ENCODE data around the gene HAND2. TPM values are rescaled to one million over a fixed set of nuclear protein-coding genes. Genes with fewer than 3 reads are reported as not detected.

HAND2 gene
- 10 to 100 TPM in 1 of 6 experiments, 1 to 10 TPM in 5; 2.1 to 11.2 (median 6.2) TPM for total RNA-seq
- long read RNA-seq = 0 reads

DNA sequence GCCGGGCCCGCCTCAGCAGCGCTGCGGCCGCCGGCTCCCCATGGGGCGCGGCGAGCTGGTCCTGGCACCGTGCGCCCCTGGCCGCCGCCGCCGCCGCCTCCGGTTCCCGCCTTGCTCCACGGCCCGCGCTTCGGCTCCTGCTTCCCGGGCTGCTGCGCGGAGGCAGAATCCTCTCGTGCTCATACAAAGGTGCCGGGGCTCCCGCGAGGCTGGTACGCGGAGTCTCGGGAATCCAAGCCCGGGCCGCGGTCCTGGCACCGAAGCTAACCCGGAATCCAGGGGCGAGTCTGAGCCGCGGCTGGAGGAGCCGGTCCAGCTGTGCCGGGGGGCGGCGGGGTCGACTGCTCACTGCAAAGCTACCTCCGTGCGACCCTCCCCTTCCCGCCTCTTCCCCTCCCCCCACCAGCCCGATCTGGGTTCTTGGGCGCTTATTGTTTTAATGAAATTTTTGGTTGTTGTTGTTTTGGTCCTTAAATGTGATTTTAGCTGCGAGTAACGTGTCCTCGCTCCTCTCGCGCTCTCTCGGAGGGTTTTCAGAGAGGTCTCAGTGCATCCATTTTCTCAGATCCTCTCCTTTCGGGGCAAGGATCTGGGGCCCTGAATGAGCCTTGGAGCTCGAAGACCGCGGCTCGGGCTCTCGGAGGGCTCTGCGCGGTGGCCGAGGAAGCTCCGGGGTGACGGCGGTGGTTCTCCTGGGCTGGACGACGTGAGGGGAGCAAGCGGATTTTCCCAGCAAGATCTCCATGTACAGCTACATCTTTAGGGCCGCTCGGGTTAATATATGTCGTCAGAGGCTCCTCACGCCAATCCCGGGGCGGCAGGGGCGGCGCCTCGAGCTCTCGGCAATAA is at the start of gene HAND2:
HAND2 (minus strand) TSS at position 753 of the 849 bp plus-strand sequence. CDS start 940 bp downstream, outside the sequence.
- H3K27me3 ChIP-seq = peaks cover 0 to 52% of the 10 kb centered on the region in 2 donors
- H3K27ac ChIP-seq = peak within 1 kb of the TSS; percentile 49 to 73 (median 69)
- WGBS (ENCODE audit: insufficient coverage, low coverage, low lambda C conversion rate, missing lambda C conversion rate) = 2% methylated on average over 22 of the region's 81 CpGs
- peak; percentile 46 for TF ChIP-seq POLR2A (IDR thresholded peaks at IDR 0.05)
- TF ChIP-seq, protein P1, sequence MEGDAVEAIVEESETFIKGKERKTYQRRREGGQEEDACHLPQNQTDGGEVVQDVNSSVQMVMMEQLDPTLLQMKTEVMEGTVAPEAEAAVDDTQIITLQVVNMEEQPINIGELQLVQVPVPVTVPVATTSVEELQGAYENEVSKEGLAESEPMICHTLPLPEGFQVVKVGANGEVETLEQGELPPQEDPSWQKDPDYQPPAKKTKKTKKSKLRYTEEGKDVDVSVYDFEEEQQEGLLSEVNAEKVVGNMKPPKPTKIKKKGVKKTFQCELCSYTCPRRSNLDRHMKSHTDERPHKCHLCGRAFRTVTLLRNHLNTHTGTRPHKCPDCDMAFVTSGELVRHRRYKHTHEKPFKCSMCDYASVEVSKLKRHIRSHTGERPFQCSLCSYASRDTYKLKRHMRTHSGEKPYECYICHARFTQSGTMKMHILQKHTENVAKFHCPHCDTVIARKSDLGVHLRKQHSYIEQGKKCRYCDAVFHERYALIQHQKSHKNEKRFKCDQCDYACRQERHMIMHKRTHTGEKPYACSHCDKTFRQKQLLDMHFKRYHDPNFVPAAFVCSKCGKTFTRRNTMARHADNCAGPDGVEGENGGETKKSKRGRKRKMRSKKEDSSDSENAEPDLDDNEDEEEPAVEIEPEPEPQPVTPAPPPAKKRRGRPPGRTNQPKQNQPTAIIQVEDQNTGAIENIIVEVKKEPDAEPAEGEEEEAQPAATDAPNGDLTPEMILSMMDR (IDR thresholded peaks at IDR 0.05) = no peak
- no peaks in the 10 kb centered on the region for H3K36me3 ChIP-seq
- DNase-seq = no peak
- peak within 1 kb of the TSS; percentile 25 to 40 (median 31) for H3K4me3 ChIP-seq
- H3K9me3 ChIP-seq = no peaks in the 10 kb centered on the region
- ATAC-seq = peak; percentile 15 to 45 (median 43)
- H3K4me1 ChIP-seq = peaks cover 0 to 7% (median 0%) of the 10 kb centered on the region in 4 donors
- intact Hi-C loops (cut with DNase I) = no loop called here

DNA sequence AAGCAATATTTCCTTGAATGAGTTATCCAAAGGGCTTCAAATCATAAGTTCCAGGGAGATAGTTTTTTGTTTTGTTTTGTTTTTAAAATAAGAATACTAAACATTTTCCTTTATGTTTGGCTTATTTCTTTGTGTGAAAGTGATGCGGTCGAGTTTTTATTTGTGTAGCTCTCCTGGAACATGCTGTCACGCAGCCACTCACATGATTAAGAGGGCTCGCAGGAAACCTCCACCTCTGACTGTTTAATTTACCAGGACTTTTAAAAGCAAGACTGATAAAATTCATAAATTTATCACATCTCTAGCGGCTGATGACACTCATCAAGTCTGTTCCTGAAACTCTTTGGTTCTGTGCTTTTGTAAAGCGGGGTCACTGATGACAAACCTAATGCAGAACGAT is 48.9 kb upstream of the HAND2 start:
- intact Hi-C loops (cut with DNase I) = no loop called here
- no peak overlapping the region for H3K27ac ChIP-seq
- no peaks in the 10 kb centered on the region for H3K36me3 ChIP-seq
- ATAC-seq (no peak), DNase-seq (no peak)
- TF ChIP-seq, protein P1 (IDR thresholded peaks at IDR 0.05) = no peak
- no peak for TF ChIP-seq POLR2A (IDR thresholded peaks at IDR 0.05)
- H3K9me3 ChIP-seq = no peaks in the 10 kb centered on the region
- no peaks in the 10 kb centered on the region for H3K27me3 ChIP-seq
- WGBS (ENCODE audit: insufficient coverage, low coverage, low lambda C conversion rate, missing lambda C conversion rate) = 57% methylated on average over 7 of the region's 7 CpGs
- H3K4me1 ChIP-seq = no peaks in the 10 kb centered on the region
- no peak overlapping the region for H3K4me3 ChIP-seq

DNA sequence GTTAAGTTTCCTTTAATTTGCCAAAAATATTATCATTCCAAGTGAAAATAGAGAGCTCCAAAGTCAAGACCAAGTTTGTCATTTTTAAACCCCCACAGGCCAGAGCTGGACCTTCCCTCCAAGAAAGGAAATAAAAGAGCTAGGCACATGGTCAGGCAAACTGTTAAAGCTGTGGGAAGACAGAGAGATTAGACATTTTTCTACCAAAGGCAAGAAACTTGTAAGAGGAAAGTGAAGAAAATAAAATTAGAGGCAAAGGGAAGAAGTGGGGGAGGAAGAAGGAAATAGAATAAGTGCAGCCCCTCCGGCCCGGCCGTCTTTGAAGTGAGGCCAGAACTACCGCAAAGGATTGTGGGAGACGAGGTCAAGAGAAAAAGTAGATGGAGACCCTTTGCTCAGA is 47.9 kb upstream of the HAND2 start:
- ATAC-seq = no peak
- 43% methylated on average over 5 of the region's 5 CpGs for WGBS (ENCODE audit: insufficient coverage, low coverage, low lambda C conversion rate, missing lambda C conversion rate)
- Histone ChIP-seq H3K27me3 (no peaks in the 10 kb centered on the region), H3K27ac (no peak overlapping the region), H3K9me3 (no peaks in the 10 kb centered on the region), H3K36me3 (no peaks in the 10 kb centered on the region), H3K4me3 (no peak overlapping the region), H3K4me1 (no peaks in the 10 kb centered on the region)
- TF ChIP-seq, protein P1 (IDR thresholded peaks at IDR 0.05) = no peak
- TF ChIP-seq POLR2A (IDR thresholded peaks at IDR 0.05) = no peak
- intact Hi-C loops (cut with DNase I) = no loop called here
- no peak for DNase-seq

DNA sequence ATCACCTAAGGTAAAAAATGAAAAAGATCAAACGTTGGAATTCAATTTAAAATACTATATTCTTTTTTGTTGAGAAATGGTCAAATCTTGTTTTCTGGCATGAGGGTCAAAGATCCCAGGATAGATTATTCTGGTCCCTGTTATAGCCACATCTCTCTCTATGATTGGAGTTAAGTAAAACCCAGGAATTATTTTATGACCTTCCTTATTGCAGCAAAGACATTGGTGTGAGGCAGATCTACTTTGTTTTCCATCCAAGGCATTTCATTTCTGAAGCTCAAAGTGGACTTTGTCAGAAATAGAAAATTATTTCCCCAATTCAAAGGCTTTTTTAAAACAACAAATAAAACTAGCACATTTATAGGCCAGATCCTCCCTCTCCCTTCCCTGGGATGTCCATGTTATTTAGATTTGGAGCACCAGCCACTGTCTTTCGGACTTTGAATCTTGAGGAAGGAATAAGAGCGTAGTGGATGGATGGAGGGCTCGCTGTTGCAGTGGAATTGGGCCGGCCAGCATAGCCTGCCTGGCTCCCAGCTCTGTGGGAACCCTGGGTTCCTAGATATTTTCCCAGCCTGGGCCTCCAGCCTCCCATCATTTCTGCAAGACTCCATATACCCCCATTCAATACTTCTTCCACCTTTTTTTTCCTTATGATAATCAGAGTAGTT is 45.6 kb upstream of the HAND2 start:
- ATAC-seq = no peak
- WGBS (ENCODE audit: insufficient coverage, low coverage, low lambda C conversion rate, missing lambda C conversion rate) = 49% methylated on average over 2 of the region's 5 CpGs
- no peaks in the 10 kb centered on the region for H3K4me1 ChIP-seq

More for the DNA sequence above, 45.6 kb upstream of the HAND2 start:
- Histone ChIP-seq H3K27me3 (no peaks in the 10 kb centered on the region), H3K4me3 (no peak overlapping the region), H3K9me3 (no peaks in the 10 kb centered on the region), H3K36me3 (no peaks in the 10 kb centered on the region), H3K27ac (no peak overlapping the region)
- intact Hi-C loops (cut with DNase I) = no loop called here
- TF ChIP-seq, protein P1 (IDR thresholded peaks at IDR 0.05) = no peak
- no peak for TF ChIP-seq POLR2A (IDR thresholded peaks at IDR 0.05)
- no peak for DNase-seq
